OCI-LY1 (cell line): ENCODE results near the gene FBXO45.

Source experiments
- EZH2 ChIP-seq: fragments of 200-600 bp; sonication (generic), shearing (Covaris generic); IDR thresholded peaks from 2 replicates; pipeline ENCODE4 v1.8.0; 2017; ENCODE audit warnings: borderline replicate concordance, mixed run types, mild to moderate bottlenecking, antibody characterized with exemption, low read length, moderate library complexity, mixed read lengths
- TF ChIP-seq, protein P1 (sequence below): fragments of 200-600 bp; sonication (generic), shearing (Covaris generic); IDR thresholded peaks from 2 replicates; pipeline ENCODE4 v1.5.1; 2017; ENCODE audit warnings: mild to moderate bottlenecking, antibody characterized with exemption, low read length, moderate library complexity, mixed read lengths

GRCh38 chr3:196585044-196585757 is 16.7 kb downstream of the FBXO45 start:
- TF ChIP-seq, protein P1, sequence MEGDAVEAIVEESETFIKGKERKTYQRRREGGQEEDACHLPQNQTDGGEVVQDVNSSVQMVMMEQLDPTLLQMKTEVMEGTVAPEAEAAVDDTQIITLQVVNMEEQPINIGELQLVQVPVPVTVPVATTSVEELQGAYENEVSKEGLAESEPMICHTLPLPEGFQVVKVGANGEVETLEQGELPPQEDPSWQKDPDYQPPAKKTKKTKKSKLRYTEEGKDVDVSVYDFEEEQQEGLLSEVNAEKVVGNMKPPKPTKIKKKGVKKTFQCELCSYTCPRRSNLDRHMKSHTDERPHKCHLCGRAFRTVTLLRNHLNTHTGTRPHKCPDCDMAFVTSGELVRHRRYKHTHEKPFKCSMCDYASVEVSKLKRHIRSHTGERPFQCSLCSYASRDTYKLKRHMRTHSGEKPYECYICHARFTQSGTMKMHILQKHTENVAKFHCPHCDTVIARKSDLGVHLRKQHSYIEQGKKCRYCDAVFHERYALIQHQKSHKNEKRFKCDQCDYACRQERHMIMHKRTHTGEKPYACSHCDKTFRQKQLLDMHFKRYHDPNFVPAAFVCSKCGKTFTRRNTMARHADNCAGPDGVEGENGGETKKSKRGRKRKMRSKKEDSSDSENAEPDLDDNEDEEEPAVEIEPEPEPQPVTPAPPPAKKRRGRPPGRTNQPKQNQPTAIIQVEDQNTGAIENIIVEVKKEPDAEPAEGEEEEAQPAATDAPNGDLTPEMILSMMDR: no peak
- TF ChIP-seq EZH2: no peak
